ENCODE results near the gene UNC5C.

The UNC5C gene

GRCh38 chr4:95546221-95546620, 2.6 kb downstream of the UNC5C start:
- no peak for DNase-seq

GRCh38 chr4:95545546-95545945, 3.2 kb downstream of the UNC5C start:
- DNase-seq, result no peak

- DNase-seq, result no peak
Observed at GRCh38 chr4:95544113-95545103, 4.4 kb downstream of the UNC5C start.

GRCh38 chr4:95541889-95542607, 6.7 kb downstream of the UNC5C start:
- DNase-seq, result no peak

GRCh38 chr4:95541094-95541493, 7.7 kb downstream of the UNC5C start:
- no peak for DNase-seq

- DNase-seq, result no peak
Observed at GRCh38 chr4:95540227-95540626, 8.5 kb downstream of the UNC5C start.

GRCh38 chr4:95539106-95539505, 9.7 kb downstream of the UNC5C start:
- DNase-seq, result no peak

GRCh38 chr4:95537863-95538488, 10.8 kb downstream of the UNC5C start:
- DNase-seq, result no peak

- DNase-seq, result no peak
Observed at GRCh38 chr4:95537191-95537590, 11.6 kb downstream of the UNC5C start.

- no peak for DNase-seq
Observed at GRCh38 chr4:95536650-95537049, 12.1 kb downstream of the UNC5C start.

- DNase-seq, result no peak
Observed at GRCh38 chr4:95535180-95535579, 13.6 kb downstream of the UNC5C start.

- DNase-seq, result no peak
Observed at GRCh38 chr4:95534032-95534431, 14.7 kb downstream of the UNC5C start.

GRCh38 chr4:95533254-95533653, 15.5 kb downstream of the UNC5C start:
- no peak for DNase-seq

GRCh38 chr4:95532305-95532704, 16.5 kb downstream of the UNC5C start:
- no peak for DNase-seq

- no peak for DNase-seq
Observed at GRCh38 chr4:95531141-95531540, 17.6 kb downstream of the UNC5C start.

GRCh38 chr4:95529946-95530345, 18.8 kb downstream of the UNC5C start:
- no peak for DNase-seq

- no peak for DNase-seq
Observed at GRCh38 chr4:95528388-95528948, 20.3 kb downstream of the UNC5C start.

- DNase-seq, result no peak
Observed at GRCh38 chr4:95526075-95526474, 22.7 kb downstream of the UNC5C start.

GRCh38 chr4:95524729-95525128, 24.0 kb downstream of the UNC5C start:
- DNase-seq, result no peak

- no peak for DNase-seq
Observed at GRCh38 chr4:95524184-95524583, 24.6 kb downstream of the UNC5C start.

GRCh38 chr4:95522682-95523530, 25.9 kb downstream of the UNC5C start:
- DNase-seq, result no peak
